Renal pelvis (tissue), 4 donors: ENCODE data around the gene HSD3B2. TPM values are rescaled to one million over a fixed set of nuclear protein-coding genes. Genes with fewer than 3 reads are reported as not detected.

Experiments
- DNase-seq: peaks from one replicate; pipeline ENCODE4 v3.0.0-alpha.2; 2013
- polyA plus RNA-seq, 3 donors: library from polyadenylated mRNA; unstranded; fragments of 120-200 nt; gene quantifications; one replicate each; pipeline ENCODE4 v1.2.1, GENCODE V29; 2013; ENCODE audit not compliant: insufficient read length in 3 of 3

Gene HSD3B2
- polyA plus RNA-seq, 3 donors: 1.4 to 2.8 (median 2.8) TPM

DNA sequence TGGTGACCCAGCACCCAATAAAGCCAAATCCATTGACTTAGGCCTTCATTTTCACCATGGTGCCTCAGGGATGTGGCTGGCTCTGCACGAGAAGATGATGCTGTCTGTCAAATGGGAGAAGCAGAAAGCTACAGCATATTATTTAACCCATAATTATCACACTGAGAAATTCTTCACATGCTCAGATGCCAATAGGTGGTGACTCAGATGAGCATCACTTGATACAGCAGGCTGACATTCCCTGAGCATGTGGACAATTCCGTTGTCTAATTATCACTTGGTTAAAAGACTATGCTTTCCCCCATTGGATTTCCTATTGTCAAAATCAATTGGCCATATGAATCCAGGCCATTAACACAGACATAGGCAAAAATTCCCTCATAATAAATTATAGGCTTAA, 48.0 kb downstream of the HSD3B2 start:
- no peak for DNase-seq

DNA sequence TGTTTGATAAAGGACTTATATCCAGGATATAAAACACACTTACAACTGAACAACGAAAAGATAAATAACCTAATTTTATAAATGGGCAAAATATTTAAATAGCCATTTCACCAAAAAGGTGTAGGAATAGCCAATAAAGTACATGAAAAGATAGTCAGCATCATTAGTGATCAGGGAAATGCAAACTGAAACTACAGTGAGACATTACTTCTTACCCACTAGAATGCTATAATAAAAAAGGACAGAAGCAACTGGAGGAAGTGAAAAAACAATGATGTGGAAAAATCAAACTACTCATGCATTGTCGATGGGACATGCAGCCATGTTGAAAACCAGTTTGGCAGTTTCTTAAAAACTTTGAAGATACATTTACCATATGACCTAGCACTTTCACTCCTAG, 48.6 kb downstream of the HSD3B2 start:
- DNase-seq: no peak

DNA sequence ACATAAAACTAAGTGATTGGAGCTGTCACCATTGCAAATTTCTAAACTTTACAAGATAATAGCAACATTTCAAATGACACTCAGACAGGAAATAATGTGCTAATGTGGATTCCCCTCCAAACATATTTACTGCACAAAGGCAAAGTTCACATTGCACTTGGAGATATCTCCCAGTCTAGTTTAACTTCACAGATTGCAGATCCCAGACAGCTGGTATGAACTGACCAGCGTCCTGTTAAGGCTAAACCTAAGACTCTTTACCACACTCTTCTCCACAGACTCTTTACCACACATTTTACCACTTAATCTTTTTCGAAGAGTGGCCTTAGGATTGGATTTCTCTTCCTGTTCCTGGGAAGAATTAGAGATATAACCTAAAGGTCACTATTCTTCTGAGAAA, 51.5 kb downstream of the HSD3B2 start:
- peak; percentile 14 for DNase-seq

DNA sequence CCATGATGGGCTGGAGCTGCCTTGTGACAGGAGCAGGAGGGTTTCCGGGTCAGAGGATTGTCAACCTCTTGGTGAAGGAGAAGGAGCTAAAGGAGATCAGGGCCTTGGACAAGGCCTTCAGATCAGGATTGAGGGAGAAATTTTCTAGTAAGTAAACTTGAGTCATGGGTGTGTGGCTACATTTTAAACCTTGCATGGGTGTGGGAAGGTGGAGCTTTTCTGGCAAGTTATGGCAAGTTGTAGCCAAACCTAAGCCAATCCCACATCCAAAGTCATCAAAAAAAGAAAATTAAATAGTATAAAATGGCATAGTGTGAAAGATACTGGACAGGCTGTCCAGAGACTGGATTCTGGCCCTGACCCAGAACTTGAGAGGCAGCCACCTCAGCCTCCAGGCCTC, 52.3 kb downstream of the HSD3B2 start:
- DNase-seq: no peak

DNA sequence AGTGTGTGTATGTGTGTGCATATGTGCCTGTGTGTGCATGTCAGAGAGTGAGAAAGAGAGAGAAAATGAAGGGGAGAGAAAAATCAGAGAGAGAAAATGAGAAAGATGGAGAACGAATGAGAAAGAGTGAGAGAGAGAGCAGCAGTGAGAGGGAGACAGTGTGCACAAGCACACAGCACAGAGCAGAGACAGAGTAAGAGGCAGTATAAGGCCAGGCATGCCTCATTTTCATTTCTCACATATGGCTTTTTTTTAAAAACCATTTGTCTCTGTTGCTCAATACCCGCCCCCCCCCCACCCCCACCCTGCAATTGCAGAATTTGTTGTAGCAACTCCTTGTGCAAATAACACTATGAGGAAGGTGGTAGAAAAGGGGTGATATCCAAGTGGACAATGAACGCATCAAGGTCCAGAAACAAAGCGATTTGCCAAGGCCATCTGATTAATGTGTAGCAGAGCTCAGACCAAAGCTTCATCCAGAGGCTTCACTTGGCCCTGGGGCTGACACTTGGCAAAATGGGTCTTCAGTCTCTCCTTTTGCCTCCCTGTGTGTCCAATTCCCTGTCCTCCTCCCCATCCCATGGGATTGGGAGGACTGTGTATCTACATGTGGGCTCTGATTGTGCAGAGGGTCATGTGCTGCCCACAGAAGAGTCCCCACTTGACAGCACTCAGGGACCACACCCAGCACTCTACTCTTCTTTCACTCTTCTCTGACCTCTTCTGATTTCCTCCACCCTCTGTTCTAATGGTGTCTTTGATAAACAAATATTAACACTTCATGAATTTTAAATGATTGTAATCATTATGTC, 53.1 kb downstream of the HSD3B2 start:
- no peak for DNase-seq

DNA sequence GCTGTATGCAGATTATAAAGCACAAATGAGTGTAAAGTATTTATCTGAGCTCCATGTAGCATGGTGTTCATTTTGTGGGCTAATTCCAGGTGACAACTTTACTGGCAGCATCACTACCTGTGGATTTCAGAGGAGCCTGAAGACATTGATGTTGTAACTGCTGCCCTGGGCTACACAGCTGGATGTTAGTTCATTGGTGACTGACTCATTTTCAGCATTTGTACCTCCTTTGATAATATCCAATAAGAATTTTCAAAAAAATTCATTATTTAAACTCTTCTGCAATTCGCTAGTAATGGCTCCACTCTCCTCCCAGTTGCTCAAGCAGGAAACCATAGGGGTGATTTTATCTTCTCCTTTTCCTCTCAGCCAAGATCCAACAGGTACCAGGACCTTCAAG, 54.8 kb downstream of the HSD3B2 start:
- DNase-seq: no peak

DNA sequence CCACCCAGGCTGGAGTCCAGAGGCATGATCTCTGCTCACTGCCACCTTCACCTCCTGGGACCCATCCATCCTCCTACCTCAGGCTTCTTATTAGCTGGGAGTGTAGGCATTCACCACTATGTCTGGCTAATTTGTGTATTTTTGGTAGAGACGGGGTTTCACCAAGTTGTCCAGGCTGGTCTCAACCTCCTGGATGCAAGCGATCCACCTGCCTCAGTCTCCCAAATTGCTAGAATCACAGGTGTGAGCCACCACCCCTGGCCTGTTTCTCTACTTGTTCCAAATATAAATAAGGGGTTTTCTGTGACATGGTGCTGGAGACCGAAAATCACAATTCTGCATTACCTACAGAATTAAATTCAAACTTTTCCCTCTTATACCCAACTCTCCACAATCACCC, 55.4 kb downstream of the HSD3B2 start:
- no peak for DNase-seq

DNA sequence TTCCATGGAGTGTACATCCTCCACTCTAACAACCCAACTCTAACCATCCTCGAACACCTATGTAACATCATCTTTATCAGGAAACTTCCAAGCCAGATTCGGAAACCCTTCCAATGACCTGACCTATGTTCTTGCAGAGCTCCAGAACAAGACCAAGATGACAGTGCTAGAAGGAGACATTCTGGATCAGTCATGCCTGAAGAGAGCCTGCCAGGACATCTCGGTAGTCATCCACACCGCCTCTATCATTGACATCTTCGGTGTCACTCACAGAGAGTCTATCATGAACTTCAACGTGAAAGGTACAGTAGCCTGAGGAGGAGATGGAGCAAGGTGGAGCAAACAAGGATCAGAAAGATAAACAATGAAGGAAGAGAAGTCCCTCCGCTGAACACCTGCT, 56.0 kb downstream of the HSD3B2 start:
- no peak for DNase-seq

DNA sequence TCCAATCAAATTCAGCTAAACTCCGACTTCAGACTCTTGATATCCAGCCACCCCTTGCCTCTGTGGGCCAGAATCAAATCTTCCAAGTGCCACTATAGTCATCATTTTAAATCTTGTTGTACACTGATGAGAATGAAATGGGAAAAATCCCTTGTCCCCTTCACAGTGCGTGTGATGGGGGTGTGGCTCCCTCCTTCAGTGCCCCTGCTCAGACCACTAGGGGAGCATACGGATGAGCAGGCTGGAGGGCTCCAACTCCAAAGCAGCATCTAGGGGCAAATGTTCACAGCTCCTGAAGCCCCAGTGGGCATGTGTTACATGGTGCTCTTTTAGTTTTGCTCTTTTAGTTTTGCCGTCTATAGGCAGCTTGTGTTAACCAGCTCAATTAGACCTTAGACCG, 56.6 kb downstream of the HSD3B2 start:
- DNase-seq: no peak

DNA sequence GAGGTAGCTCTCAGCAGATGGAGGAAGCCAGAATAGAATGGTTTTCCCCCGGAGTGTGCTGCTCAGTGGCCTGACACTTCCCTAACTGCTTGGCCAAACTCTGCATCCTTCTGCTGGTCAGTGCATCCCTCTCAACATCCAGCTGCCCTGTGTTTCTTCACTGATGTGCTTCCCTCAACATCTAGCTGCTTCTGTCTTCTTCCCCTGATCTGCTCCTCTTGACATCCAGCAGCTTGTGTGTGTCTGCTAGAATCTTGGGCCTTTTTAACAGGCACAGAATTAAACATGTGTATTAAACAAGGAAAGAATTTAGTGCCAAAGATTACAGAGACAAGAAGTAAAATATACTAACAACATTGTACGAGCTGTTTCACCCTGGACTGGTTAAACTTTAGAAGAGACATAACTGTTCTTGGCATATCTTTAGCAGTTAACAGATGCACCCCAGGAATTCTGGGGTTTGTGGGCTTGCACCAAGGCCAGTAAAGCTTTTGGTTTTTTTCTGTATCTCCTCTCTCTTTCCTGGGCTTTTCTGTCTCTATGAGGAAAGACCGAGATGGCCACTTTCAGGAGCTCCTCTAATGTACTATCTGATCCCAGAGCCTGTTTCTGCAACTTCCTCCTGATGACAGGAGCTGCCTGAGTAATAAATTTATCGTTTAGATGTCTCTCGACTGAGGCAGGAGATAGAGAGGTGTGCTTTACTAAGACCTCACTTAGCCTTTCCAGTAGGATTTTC, 57.3 kb downstream of the HSD3B2 start:
- DNase-seq: peak; percentile 27

Other genes with a start within 250 kb of the HSD3B2 start
- gene HAO2, start 46.4 kb upstream of the HSD3B2 start, polyA plus RNA-seq: 100 to 1,000 TPM; 107 to 128 (median 109) TPM
- under 1 TPM; 0.17 to 0.82 (median 0.49) TPM for gene HSD3B1, start 92.1 kb downstream of the HSD3B2 start, polyA plus RNA-seq
- gene ZNF697, start 233.1 kb downstream of the HSD3B2 start, polyA plus RNA-seq: 10 to 100 TPM; 18.4 to 20.7 (median 19.4) TPM